ENCODE data around the gene PDGFB. TPM values are rescaled to one million over a fixed set of nuclear protein-coding genes. Genes with fewer than 3 reads are reported as not detected.

The PDGFB gene
- total RNA-seq, 2 donors from 2014 or later = 9.9 to 16.4 TPM

- H3K4me1 ChIP-seq (replicated peaks) = no peaks in the 10 kb centered on the region
- no peak for DNase-seq (ENCODE audit: low spot score)
- TF ChIP-seq POLR2A (IDR thresholded peaks at IDR 0.05) (no peak), POLR2AphosphoS5 (IDR thresholded peaks at IDR 0.05) (no peak), CTCF (IDR thresholded peaks at IDR 0.05) (no peak)
- no peaks in the 10 kb centered on the region for H3K36me3 ChIP-seq
- H3K27ac ChIP-seq = no peak overlapping the region
- no peaks in the 10 kb centered on the region for H3K9me3 ChIP-seq
- H3K27me3 ChIP-seq (replicated peaks; ENCODE audit: insufficient read depth) = no peaks in the 10 kb centered on the region
- intact Hi-C loops (cut with DNase I) = no loop called here
- no peak overlapping the region for H3K4me3 ChIP-seq
- 74% methylated on average over 30 of the region's 30 CpGs for WGBS
Observed at GRCh38 chr22:39230261-39231196, 14.3 kb downstream of the PDGFB start.

GRCh38 chr22:39229688-39230260 is 15.0 kb downstream of the PDGFB start:
- 76% methylated on average over 14 of the region's 14 CpGs for WGBS
- intact Hi-C loops (cut with DNase I) = no loop called here
- TF ChIP-seq CTCF (IDR thresholded peaks at IDR 0.05) (no peak), POLR2A (IDR thresholded peaks at IDR 0.05) (no peak), POLR2AphosphoS5 (IDR thresholded peaks at IDR 0.05) (no peak)
- no peak for DNase-seq (ENCODE audit: low spot score)
- Histone ChIP-seq H3K27ac (no peak overlapping the region), H3K4me3 (no peak overlapping the region), H3K4me1 (replicated peaks) (no peaks in the 10 kb centered on the region), H3K36me3 (no peaks in the 10 kb centered on the region), H3K27me3 (replicated peaks; ENCODE audit: insufficient read depth) (no peaks in the 10 kb centered on the region), H3K9me3 (no peaks in the 10 kb centered on the region)

GRCh38 chr22:39229075-39229474 is 15.7 kb downstream of the PDGFB start:
- TF ChIP-seq CTCF (IDR thresholded peaks at IDR 0.05) = no peak
- TF ChIP-seq POLR2A (IDR thresholded peaks at IDR 0.05) = no peak
- no peak for TF ChIP-seq POLR2AphosphoS5 (IDR thresholded peaks at IDR 0.05)
- no peak overlapping the region for H3K4me3 ChIP-seq
- no peaks in the 10 kb centered on the region for H3K36me3 ChIP-seq
- no peaks in the 10 kb centered on the region for H3K27me3 ChIP-seq (replicated peaks; ENCODE audit: insufficient read depth)
- no peak for DNase-seq (ENCODE audit: low spot score)
- no peak overlapping the region for H3K27ac ChIP-seq
- H3K9me3 ChIP-seq = no peaks in the 10 kb centered on the region
- intact Hi-C loops (cut with DNase I) = no loop called here
- H3K4me1 ChIP-seq (replicated peaks) = no peaks in the 10 kb centered on the region
- 93% methylated on average over 8 of the region's 8 CpGs for WGBS

- intact Hi-C loops (cut with DNase I) = no loop called here
- no peaks in the 10 kb centered on the region for H3K27me3 ChIP-seq (replicated peaks; ENCODE audit: insufficient read depth)
- no peak overlapping the region for H3K27ac ChIP-seq
- WGBS = 78% methylated on average over 12 of the region's 12 CpGs
- no peaks in the 10 kb centered on the region for H3K36me3 ChIP-seq
- no peaks in the 10 kb centered on the region for H3K4me1 ChIP-seq (replicated peaks)
- H3K4me3 ChIP-seq = no peak overlapping the region
- DNase-seq (ENCODE audit: low spot score) = no peak
- H3K9me3 ChIP-seq = no peaks in the 10 kb centered on the region
- TF ChIP-seq CTCF (IDR thresholded peaks at IDR 0.05) (no peak), POLR2AphosphoS5 (IDR thresholded peaks at IDR 0.05) (no peak), POLR2A (IDR thresholded peaks at IDR 0.05) (no peak)
Observed at GRCh38 chr22:39227542-39228272, 17.1 kb downstream of the PDGFB start.

Measured in prostate gland (tissue), 2 donors.